ENCODE measurements around the gene TBC1D22A. TPM values are rescaled to one million over a fixed set of nuclear protein-coding genes. Genes with fewer than 3 reads are reported as not detected.
A peak's percentile ranks its signal among the peaks of the same experiment; 100 is the strongest.

The TBC1D22A gene
- total and polyA plus RNA-seq, 9 of the 15 experiments (the other 6 are each of a cell fraction or from before 2014, with no cell fraction given): 0.20 to 11.5 (median 5.2) TPM

DNA sequence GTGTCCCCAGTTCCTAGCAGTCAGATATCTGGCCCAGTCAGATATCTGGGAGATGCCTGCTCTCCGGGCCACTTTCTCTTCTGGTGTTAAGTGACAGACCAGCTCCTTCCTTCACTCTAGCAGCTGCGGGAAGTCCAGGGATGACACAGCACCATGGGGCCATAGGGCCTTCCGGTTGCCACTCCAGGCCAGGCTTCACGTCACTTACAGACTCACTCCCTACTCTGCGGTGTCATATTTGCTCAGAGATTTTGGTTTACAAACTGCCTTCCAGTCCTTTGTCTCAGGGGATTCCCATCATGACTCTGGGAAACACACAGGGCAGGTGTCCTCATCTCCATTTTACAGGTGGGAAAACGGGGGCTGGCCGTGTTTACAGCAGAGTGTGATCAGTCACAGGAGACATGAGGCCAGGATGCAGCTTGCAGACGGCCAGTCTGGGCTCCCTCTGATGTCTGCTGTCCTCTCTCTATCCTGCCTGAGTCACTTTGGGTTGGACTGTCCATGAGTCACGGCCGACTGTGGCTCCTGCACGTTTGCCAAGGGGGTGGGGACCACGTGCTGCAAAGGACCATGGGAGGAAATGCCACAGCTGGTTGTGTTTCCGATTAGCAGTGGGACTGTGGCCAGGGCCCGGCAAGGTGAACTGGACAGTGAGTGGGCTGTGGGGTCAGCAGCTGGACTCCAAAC lies 8.2 kb upstream of the TBC1D22A start (continued):
- TF ChIP-seq DEAF1 (CRISPR knock-in tag; IDR thresholded peaks at IDR 0.05) (no peak), SLC30A9 (CRISPR knock-in tag; IDR thresholded peaks at IDR 0.05) (no peak), LARP7 (IDR thresholded peaks at IDR 0.05) (no peak), TEAD2 (tag; IDR thresholded peaks at IDR 0.05) (no peak), ZNF764 (CRISPR knock-in tag; IDR thresholded peaks at IDR 0.05; ENCODE audit: low read depth) (no peak), MCM3 (IDR thresholded peaks at IDR 0.05) (no peak), TEAD4 (IDR thresholded peaks at IDR 0.05; ENCODE audit: low read length) (no peak), TEAD4 (CRISPR knock-in tag; IDR thresholded peaks at IDR 0.05; ENCODE audit: borderline replicate concordance) (no peak), NCOA4 (IDR thresholded peaks at IDR 0.05; ENCODE audit: partially characterized antibody) (no peak), RAD21 (CRISPR knock-in tag; conservative IDR thresholded peaks at IDR 0.05 in 1 of 2, IDR thresholded peaks at IDR 0.05 in 1 of 2) (0 out of 4 replicates have a peak, but pooled peaks of 1 of the 2 experiments have one; percentile 7), SRF (CRISPR knock-in tag; IDR thresholded peaks at IDR 0.05) (no peak), ZNF212 (CRISPR knock-in tag; IDR thresholded peaks at IDR 0.05) (no peak), KDM5B (IDR thresholded peaks at IDR 0.05; ENCODE audit: insufficient replicate concordance, low read depth, low read length) (peak; percentile 75), HMBOX1 (IDR thresholded peaks at IDR 0.05) (no peak), ZNF512 (tag; IDR thresholded peaks at IDR 0.05) (no peak), PHB (CRISPR knock-in tag; IDR thresholded peaks at IDR 0.05) (no peak), EP400 (IDR thresholded peaks at IDR 0.05) (peak; percentile 74), RBM39 (optimal IDR thresholded peaks at IDR 0.05; ENCODE audit: low read depth, low read length) (no peak), MIER1 (IDR thresholded peaks at IDR 0.05; ENCODE audit: low read depth) (no peak), CSDE1 (IDR thresholded peaks at IDR 0.05) (no peak), ZNF239 (CRISPR knock-in tag; IDR thresholded peaks at IDR 0.05) (no peak)

Measured in K562 (cell line).